NCI-H2171 (cell line): ENCODE data around the gene HADHB.
"Not testable (repeated sequence)": the region's sequence is repeated elsewhere in the genome, so short reads cannot be mapped to it uniquely, and the experiment has no call there.

Source experiments
- DNase-seq: peaks from one replicate; lab custom pipeline; 2025; lab: John Stamatoyannopoulos, UW

HADHB gene

GRCh38 chr2:26297061-26297460 lies 52.3 kb downstream of the HADHB start:
- DNase-seq: no peak

DNA sequence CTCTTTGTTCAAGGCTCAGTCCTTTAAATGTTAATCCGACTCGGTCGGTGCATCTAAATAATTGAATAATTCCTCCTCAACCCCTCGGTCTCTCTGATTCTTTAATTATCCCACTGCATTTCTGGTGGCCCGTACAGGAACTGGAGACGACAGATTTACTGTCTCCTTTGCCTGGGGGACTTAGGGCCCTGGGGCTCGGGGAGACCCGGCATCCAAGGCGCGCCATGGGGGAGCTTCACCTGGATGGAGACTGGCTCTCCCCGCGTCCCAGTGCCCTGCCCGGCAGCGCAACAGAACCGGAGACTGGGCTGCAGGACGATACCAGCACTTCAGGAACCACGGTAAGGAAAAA lies 53.5 kb downstream of the HADHB start:
- no peak for DNase-seq

DNA sequence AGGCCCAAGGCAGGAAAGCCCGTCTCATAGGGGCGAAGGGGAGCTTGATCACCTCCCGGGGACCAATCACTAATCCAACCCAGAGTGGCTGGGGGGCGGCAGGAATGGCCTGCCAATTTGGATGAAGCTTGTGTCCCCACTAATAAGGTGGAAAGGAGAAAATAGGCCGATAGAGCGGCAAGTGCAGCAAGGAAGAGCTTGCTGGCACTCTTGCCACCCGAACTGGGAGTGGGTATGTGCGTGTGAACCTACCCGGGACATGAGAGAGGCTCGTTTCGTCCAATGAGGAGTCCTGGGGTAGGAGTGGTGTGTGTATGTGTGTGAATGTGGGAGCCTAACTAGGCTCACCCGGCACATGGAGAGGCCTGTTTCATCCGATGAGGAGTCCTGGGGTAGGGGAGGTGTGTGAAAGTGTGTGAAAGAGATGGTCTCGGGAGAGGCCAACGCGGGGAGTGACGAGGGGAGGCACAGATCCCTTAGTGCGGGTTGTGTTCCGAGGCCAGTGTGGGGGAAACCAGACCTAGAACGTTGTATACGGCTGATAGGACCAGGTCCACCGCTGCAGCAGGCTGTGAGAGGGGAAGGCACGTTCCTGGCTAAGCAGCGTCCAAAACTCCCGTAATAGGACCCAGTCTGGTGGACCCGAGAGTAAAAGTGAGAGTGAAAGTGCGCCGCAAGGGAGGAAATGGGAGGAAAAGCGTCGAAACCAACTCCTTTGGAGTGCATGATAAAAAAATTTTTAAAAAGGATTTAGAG lies 54.1 kb downstream of the HADHB start:
- DNase-seq: no peak

DNA sequence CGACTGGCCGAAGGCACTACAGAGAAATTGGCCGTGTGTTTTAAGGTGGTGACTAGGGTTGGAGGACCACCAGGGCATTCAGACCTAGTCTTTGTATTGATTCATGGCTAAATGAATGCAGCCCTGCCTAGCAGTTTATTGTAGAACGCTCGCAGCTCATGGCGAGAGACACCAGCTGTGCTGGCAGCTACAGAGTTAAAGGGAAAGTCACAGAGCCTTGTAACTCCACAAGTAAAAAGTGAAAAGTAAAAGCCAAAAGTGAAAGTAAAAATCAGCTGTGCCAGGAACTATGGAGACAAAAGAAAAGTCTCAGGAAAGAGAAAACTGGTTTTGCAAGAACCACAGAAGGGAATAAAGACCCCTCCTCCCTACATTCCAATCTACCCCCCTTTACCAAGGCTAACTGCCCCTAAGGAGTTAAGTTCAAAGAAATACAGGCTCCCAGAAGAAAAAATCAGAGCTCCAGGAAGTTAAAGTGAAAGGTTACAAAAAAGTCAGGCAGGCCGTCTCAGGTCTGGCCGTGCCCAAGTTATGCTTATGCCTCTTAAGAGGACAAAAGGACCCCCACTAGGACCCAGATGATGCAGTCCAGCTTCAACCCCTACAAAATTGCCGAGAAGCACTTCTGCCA lies 54.8 kb downstream of the HADHB start:
- DNase-seq: no peak

DNA sequence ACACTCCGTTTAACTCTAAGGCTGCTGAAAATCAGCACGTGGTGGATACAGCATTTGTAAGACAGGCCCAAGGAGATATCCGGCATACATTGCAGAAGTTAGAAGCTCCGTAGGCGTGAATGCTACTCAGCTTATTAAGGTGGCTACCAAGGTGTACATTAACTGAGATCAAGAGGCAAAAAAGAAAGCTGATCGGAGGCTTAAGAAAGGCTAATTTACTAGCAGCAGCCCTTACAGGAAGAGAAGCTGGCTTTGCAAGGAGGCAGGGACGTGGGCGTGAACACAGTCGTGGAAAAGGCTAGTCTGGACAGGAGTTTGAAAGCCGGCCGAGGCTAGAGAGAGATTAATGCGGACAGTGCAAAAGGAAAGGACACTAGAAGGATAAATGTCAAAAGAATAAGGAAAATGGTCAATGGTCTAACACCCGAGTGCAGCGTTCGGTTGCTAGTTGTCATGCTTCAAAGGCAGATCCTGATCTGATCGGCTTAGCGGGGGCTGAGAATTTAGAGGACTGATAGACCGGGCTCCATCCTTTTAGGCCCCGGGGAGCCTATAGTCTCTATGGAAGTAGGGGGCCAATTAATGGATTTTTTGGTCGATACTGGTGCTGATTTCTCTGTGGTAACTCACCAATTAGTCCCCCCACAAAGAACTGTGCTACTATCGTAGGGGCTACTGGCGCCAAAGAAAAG lies 55.6 kb downstream of the HADHB start:
- no peak for DNase-seq

DNA sequence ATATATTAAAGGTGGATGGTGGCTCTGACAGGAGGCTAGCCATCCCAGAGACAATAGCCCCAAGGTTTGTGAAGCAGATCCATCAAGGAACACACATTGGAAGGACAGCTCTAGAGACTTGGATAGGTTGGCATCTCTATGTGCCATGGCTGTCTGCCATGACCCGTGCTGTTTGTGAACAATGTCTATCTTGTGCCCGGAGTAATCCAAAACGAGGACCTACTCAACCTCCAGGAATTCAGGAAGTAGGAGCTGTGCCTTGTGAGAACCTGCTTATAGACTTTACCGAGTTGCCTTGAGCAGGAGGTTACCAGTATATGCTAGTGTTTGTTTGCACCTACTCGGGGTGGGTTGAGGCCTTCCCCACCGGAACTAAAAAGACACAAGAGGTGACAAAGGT lies 58.1 kb downstream of the HADHB start:
- no peak for DNase-seq

GRCh38 chr2:26305094-26305493 lies 60.4 kb downstream of the HADHB start:
- not testable (repeated sequence) for DNase-seq

GRCh38 chr2:26305540-26305939 lies 60.8 kb downstream of the HADHB start:
- no peak for DNase-seq

DNA sequence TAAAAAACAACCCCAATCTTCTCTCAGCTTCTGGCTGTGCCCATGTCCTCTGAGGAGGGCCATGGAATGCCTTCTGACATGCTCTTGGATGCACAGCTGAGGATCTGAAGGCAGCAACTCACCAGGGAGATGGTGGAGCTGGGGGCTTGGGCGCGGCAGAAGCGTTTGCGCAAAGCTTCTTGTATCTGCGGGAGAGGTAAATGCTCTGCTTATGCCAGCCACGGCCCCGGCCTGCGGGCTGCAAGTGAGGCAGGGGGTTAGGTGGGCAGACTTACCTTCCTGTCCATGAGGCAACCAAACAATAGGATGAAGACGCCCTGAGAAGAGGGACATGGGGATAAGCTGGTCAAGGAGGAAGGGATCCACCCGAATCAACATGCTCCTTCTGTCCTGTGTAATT lies 65.2 kb downstream of the HADHB start:
- DNase-seq: no peak

- DNase-seq: no peak
Observed at GRCh38 chr2:26312471-26312870, 67.7 kb downstream of the HADHB start.

DNA sequence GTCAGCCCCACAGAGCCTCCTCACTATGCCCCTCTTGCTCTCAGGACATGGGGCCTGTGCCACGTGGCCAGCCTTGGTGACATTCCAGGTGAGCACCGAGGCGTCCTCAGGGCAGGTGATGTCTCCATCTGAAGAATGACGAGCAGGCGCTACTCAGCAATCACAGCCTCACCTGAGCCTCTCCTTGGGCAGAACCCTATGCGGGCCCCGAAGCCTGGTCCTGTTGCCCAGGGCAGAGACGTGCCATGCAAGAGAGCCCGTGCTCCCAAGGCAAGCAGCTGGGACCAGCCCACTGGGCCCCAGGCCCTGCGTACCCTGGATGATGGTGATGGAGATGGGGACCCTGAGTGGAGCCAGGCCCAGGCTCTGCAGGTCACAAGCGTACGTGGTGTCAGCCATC lies 68.7 kb downstream of the HADHB start:
- DNase-seq: no peak

DNA sequence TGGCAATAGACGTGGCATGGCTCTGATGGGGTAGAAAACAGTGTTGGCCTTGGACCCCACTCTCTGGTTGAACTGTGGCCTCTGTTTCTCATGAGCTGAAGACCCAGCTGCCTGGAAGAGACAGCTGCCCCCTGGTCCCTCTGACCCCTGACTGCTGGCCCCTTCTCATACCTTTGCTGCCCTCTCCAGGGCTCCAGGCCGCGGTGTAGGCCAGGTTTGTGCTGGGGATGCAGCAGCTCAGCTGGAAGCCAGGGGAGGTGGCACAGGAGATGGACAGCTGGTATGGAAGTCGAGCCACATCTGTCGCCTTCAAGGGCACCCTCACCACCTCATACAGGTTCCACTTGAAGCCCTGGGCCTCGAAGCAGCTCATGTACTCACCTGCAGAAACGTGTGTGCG lies 69.5 kb downstream of the HADHB start:
- no peak for DNase-seq

- no peak for DNase-seq
Observed at GRCh38 chr2:26316041-26316440, 71.3 kb downstream of the HADHB start.

DNA sequence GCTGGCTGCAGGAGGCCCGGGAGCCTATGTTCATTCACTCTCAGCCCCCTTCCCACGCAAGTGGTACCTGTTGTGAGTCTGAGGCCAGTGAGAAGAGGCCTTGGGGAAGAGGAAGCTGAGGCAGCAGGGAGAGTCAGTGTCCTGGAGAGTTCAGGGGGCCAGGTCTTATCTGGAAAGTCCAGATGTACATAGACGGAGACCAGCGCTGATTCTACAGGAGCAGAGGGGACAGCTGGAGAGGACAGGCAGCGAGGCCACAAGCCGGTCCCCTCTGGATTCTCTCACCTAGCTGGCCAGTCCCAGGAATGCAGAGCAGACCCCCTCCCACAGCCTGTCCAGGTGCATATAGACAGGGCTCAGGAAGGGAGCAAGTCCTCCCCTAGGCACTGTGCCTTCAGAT lies 72.1 kb downstream of the HADHB start:
- DNase-seq: no peak

DNA sequence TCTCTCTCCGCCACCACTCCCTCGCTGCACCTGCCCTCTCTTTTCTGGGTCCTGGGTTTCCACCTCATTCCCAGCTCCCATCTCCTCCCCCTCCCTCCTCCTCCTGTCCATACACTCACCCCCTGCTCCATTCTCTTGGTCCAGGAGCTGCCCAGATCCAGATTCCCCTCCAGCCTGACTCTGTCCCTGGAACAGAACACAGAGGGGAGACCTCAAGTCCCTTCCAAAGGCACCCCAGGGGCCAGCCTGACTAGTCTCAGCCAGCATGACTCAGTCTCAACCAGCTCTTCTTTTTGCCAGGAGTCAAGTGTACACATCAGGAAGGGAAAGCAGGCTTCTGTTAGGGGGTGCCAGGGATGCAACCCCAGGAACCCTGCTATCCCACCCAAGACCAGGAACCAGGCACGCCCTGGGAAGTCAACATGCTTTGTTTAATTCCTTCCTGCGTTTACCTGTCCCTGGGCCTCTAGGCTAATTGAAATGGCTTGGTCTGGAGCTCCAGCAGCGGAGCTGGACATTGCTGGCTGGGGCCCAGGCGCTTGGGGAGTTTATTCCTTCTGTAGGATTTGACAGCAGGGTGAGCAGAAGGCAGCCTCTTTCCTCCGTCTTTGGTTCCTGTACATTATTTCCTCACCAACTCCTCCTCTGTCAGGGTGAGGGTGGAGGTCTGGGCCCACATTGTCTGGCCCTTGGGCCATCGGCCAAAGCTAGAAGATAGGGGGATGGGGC lies 72.8 kb downstream of the HADHB start:
- no peak for DNase-seq

DNA sequence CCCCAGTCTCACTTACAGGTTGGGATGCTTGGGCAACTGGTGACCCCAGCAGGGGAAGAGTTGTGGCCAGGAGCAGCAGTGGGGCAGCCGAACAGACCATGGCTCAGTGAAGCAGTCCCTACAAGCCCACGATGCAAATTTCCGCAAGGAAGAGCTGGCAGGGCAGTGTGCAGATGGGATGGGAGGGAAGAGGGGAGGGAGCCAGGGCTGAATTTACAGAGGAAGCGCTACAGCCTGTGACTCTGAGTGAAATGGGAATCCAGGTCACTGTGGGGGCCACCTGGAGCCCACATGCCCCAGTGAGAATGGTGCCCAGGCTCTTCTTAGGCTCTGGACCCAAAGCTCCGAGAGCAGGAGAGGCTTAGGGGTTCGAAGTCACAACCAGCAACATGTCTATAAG lies 74.2 kb downstream of the HADHB start:
- DNase-seq: no peak

DNA sequence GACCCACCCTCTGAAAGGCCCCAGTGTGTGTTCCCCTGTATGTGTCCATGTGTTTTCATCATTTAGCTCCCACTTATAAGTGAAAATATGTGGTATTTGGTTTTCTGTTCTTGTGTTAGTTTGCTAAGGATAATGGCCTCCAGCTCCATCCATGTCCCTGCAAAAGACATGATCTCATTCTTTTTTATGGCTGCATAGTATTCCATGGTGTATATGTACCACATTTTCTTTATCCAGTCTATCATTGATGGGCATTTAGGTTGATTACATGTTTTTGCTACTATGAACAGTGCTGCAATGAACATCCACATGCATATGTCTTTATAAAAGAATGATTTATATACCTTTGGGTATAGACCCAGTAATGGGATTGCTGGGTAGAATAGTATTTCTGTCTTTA lies 79.7 kb downstream of the HADHB start:
- not testable (repeated sequence) for DNase-seq

GRCh38 chr2:26324903-26325302 lies 80.2 kb downstream of the HADHB start:
- DNase-seq: no peak

DNA sequence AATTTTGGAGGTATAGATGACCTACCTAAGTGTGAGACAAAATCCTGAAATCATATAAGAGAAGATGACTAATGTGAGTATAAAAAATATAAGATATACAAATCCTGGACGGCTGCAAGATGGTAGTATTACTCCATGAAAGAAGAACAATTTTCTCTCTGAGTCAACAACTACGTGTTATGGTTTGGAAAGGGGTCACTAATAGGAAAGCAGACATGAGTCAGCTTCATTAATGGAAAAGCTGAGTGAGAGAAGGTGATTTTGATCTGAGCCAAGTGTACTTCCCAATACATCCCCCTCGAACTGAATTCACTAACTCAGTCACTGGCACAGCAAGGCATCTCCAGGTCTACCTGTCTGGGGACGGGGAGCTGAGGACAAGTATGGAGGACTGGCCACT lies 81.1 kb downstream of the HADHB start:
- no peak for DNase-seq

GRCh38 chr2:26326514-26326913 lies 81.8 kb downstream of the HADHB start:
- DNase-seq: no peak

DNA sequence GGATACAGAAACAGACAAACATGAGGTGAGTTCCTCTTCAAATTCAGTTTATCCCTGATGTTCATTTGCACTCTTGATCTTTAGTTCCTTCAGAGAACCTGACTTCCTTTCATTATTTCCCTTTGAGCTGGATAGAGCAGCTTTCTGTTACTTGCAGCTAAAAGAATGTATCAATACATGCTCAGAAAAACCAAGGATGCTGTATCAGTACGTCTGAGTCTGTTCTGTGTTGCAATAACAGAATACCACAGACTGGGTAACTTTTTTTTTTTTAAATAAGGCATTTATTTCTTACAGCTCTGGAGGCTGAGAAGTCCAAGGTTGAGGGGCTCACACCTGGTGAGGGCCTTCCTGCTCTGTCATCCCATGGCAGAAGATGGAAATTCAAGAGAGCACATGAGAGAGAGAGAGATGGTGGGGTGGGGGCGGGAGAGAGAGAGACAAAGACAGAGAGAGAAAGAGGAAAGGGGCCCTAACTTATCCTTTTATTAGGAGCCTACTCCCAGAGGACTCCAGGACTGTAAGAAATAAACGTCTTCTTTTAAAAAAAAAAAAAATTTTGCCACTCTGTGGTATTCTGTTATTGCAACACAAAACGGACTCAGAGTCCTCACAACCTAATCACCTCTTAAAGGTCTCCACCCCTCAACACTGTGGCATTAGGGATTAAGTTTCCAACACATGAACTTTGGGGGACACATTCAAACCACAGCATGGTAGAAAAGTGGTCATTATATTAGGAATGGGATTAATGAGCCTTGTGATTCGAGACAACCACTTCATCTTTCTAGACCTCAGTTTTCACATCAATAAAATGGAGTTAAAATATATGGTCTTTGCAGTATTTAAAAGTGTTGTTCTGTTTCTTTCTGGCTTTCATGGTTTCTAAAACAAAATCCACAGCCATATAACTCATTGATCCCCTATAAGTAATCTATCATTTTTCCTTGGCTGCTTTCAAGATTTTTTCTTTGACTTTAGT lies 82.8 kb downstream of the HADHB start:
- no peak for DNase-seq

DNA sequence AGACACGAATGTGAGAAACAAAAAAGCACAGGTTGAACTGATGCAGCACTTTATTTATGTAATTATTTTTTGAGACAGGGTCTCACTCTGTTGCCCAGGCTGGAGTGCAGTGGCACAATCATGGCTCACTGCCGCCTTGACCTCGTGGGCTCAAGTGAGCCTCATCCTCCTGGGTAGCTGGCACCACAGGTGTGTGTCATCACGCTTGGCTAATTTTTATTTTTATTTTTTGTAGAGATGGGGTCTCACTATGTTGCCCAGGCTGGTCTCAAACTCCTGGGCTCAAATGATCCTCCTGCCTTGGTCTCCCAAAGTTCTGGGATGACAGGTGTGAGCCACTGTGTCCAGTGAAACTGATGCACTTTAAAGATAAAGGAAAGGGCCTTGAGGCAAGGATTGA lies 84.3 kb downstream of the HADHB start:
- DNase-seq: not testable (repeated sequence)
